GM23338 (cell line): ENCODE results near the gene EDNRB. TPM values are rescaled to one million over a fixed set of nuclear protein-coding genes. Genes with fewer than 3 reads are reported as not detected.

ENCODE experiments used
- ATAC-seq: fragments of 200-7000 bp; cut with Tn5 transposase; 3 replicates; pipeline ENCODE4 v1.9.1; 2020
- DNase-seq: peaks from one replicate; pipeline ENCODE4 v3.0.0-alpha.2; 2015; ENCODE audit warnings: low spot score
- H2AFZ ChIP-seq: fragments of 200-600 bp; sonication (generic); 2 replicates; pipeline ENCODE4 v1.8.0; 2016; ENCODE audit warnings: antibody characterized with exemption, mild to moderate bottlenecking, moderate library complexity
- H3F3A ChIP-seq: fragments of 200-600 bp; sonication (generic); replicated peaks from 2 replicates; pipeline ENCODE4 v1.8.0; 2017; ENCODE audit warnings: antibody characterized with exemption, mixed run types, low read depth
- H3K27ac ChIP-seq: fragments of 200-600 bp; sonication (generic); 2 replicates; pipeline ENCODE4 v1.6.1; 2016; ENCODE audit warnings: low read depth
- H3K27me3 ChIP-seq: fragments of 200-600 bp; sonication (generic); 2 replicates; pipeline ENCODE4 v1.8.0; 2016; ENCODE audit warnings: mild to moderate bottlenecking, mixed run types, moderate library complexity; ENCODE audit not compliant: insufficient read depth
- H3K36me3 ChIP-seq: fragments of 200-600 bp; sonication (generic); 2 replicates; pipeline ENCODE4 v1.8.0; 2016; ENCODE audit warnings: mild to moderate bottlenecking; ENCODE audit not compliant: insufficient read depth
- H3K4me1 ChIP-seq: fragments of 200-600 bp; sonication (generic); 2 replicates; pipeline ENCODE4 v1.8.0; 2016; ENCODE audit warnings: mild to moderate bottlenecking, moderate library complexity; ENCODE audit not compliant: insufficient read depth
- H3K4me2 ChIP-seq: fragments of 200-600 bp; sonication (generic); 2 replicates; pipeline ENCODE4 v1.7.1; 2017; ENCODE audit warnings: mixed run types
- H3K4me3 ChIP-seq: fragments of 200-600 bp; sonication (generic); 2 replicates; pipeline ENCODE4 v1.6.1; 2016; ENCODE audit warnings: mixed run types
- H3K79me2 ChIP-seq: fragments of 200-600 bp; sonication (generic); replicated peaks from 2 replicates; pipeline ENCODE4 v1.8.0; 2017; ENCODE audit warnings: mild to moderate bottlenecking; ENCODE audit not compliant: insufficient read depth
- H3K9me2 ChIP-seq: fragments of 200-600 bp; sonication (generic); 2 replicates; pipeline ENCODE4 v1.8.0; 2017; ENCODE audit not compliant: insufficient read depth
- H4K20me1 ChIP-seq: fragments of 200-600 bp; sonication (generic); replicated peaks from 2 replicates; pipeline ENCODE4 v1.8.0; 2017; ENCODE audit warnings: mild to moderate bottlenecking; ENCODE audit not compliant: insufficient read depth
- H3K27ac Mint-ChIP-seq: 2 replicates; pipeline ENCODE4 v1.8.0; 2020; ENCODE audit warnings: inconsistent platforms, mild to moderate bottlenecking, moderate library complexity, mixed read lengths
- H3K27me3 Mint-ChIP-seq: 3 replicates; pipeline ENCODE4 v1.8.0; 2022; ENCODE audit warnings: low read depth, mild to moderate bottlenecking, moderate library complexity, mixed read lengths, inconsistent platforms; ENCODE audit not compliant: insufficient read depth, poor library complexity
- H3K36me3 Mint-ChIP-seq: 3 replicates; pipeline ENCODE4 v1.8.0; 2021; ENCODE audit warnings: low read depth, mild to moderate bottlenecking, inconsistent platforms, moderate library complexity, mixed read lengths
- H3K4me1 Mint-ChIP-seq: 3 replicates; pipeline ENCODE4 v1.8.0; 2020; ENCODE audit warnings: mild to moderate bottlenecking, inconsistent platforms, mixed read lengths
- H3K4me3 Mint-ChIP-seq: 3 replicates; pipeline ENCODE4 v1.8.0; 2021; ENCODE audit warnings: moderate library complexity, mild to moderate bottlenecking, inconsistent platforms, mixed read lengths
- H3K9me3 Mint-ChIP-seq: 3 replicates; pipeline ENCODE4 v1.8.0; 2020; ENCODE audit warnings: moderate library complexity, mild to moderate bottlenecking, inconsistent platforms, mixed read lengths
- CREB1 ChIP-seq: fragments of 250-450 bp; sonication (Bioruptor Pico); IDR thresholded peaks from 2 replicates; pipeline ENCODE4 v1.5.0; 2020; ENCODE audit warnings: low read depth, mild to moderate bottlenecking, moderate library complexity
- EZH2 ChIP-seq: fragments of 200-600 bp; sonication (generic); IDR thresholded peaks from one replicate; pipeline ENCODE4 v1.8.0; 2017; ENCODE audit warnings: antibody characterized with exemption, mild to moderate bottlenecking, low read depth; ENCODE audit not compliant: unreplicated experiment
- EZH2phosphoT487 ChIP-seq: fragments of 200-600 bp; sonication (generic); IDR thresholded peaks from one replicate; pipeline ENCODE4 v1.8.1; 2018; ENCODE audit warnings: antibody characterized with exemption; ENCODE audit not compliant: unreplicated experiment
- JUNB ChIP-seq: IDR thresholded peaks from one replicate; pipeline ENCODE4 v1.6.1; 2016; ENCODE audit warnings: antibody characterized with exemption; ENCODE audit not compliant: unreplicated experiment
- NANOG ChIP-seq: IDR thresholded peaks from 2 replicates; pipeline ENCODE4 v1.6.1; 2016; ENCODE audit warnings: antibody characterized with exemption, borderline replicate concordance
- POLR2AphosphoS5 ChIP-seq: IDR thresholded peaks from 2 replicates; pipeline ENCODE4 v1.6.1; 2016; ENCODE audit warnings: antibody characterized with exemption, low read depth
- STAT1 ChIP-seq: IDR thresholded peaks from one replicate; pipeline ENCODE4 v1.6.1; 2016; ENCODE audit warnings: antibody characterized with exemption; ENCODE audit not compliant: unreplicated experiment
- ZNF114 ChIP-seq: fragments of 250-450 bp; sonication (Bioruptor Pico); IDR thresholded peaks from 2 replicates; pipeline ENCODE4 v1.5.0; 2020; ENCODE audit warnings: mild to moderate bottlenecking, moderate library complexity
- ZNF331 ChIP-seq: fragments of 250-450 bp; sonication (Bioruptor Pico); IDR thresholded peaks from 2 replicates; pipeline ENCODE4 v1.5.0; 2020; ENCODE audit warnings: low read depth, mild to moderate bottlenecking, moderate library complexity
- polyA plus RNA-seq: library from polyadenylated mRNA; unstranded; fragments of >200 nt; fragmentation: Nextera tagmentation; extraction: Ambion mirVana; gene quantifications from 2 replicates; pipeline ENCODE4 v1.2.1, GENCODE V29; 2016
- total RNA-seq: library from RNA; depleted of rRNA; stranded (reverse); fragments of >200 nt; shearing (Covaris generic); gene quantifications from 2 replicates; pipeline ENCODE4 v1.2.3, GENCODE V29; 2014
- TF ChIP-seq, protein P1 (sequence below), 2 experiments: fragments of 200-600 bp in 1 of 2; sonication (generic) in 1 of 2; conservative IDR thresholded peaks; 2 replicates each; pipeline versions ENCODE4 v1.5.1 to v1.6.1; 2016 to 2017; ENCODE audit warnings: antibody characterized with exemption in 2 of 2, low read depth in 2 of 2, mild to moderate bottlenecking in 2 of 2, moderate library complexity in 1 of 2
- TF ChIP-seq, protein P2 (sequence below): IDR thresholded peaks from one replicate; pipeline ENCODE4 v1.6.1; 2018; ENCODE audit warnings: antibody characterized with exemption; ENCODE audit not compliant: unreplicated experiment
- TF ChIP-seq, protein P3 (sequence below): fragments of 250-450 bp; sonication (Bioruptor Pico); IDR thresholded peaks from 2 replicates; pipeline ENCODE4 v1.5.0; 2020; ENCODE audit warnings: mild to moderate bottlenecking, moderate library complexity
- TF ChIP-seq, protein P4 (sequence below): IDR thresholded peaks from 2 replicates; pipeline ENCODE4 v1.6.1; 2016; ENCODE audit warnings: antibody characterized with exemption

Gene EDNRB
- total and polyA plus RNA-seq, 2 experiments from 2014 or later, result 27.9 to 28.9 TPM

DNA sequence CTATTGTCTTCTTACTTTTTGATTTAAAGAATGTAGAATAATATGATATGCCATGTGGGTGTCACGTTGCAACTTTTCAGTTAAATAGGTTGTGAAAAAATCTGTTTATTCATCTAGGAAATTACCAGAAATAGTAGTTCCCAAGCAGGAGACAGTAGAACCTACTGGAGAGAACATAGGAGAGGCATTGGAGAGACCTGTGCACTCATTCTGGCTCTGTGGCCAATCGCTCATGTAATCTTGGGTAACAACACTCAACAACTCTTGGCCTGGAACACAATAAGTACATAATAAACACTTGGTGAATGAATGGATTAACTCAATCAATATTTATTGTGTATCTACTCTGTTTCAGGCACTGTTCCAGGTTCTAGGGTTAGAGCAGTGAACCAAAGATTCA lies 35.3 kb downstream of the EDNRB start:
- H3K9me3 Mint-ChIP-seq, result no peaks in the 10 kb centered on the region
- Histone ChIP-seq H4K20me1 (no peaks in the 10 kb centered on the region), H3K4me3 (no peak overlapping the region), H3K4me1 (no peaks in the 10 kb centered on the region), H3K79me2 (no peaks in the 10 kb centered on the region), H3K27me3 (no peaks in the 10 kb centered on the region), H3K9me2 (peaks cover 8% of the 10 kb centered on the region; the same call in 1 of the 2 replicates), H2AFZ (peak overlapping the region; percentile 39; the same call in 1 of the 2 replicates), H3K27ac (no peak overlapping the region), H3F3A (no peaks in the 10 kb centered on the region), H3K36me3 (no peaks in the 10 kb centered on the region), H3K4me2 (no peak overlapping the region)
- no peak overlapping the region for H3K4me3 Mint-ChIP-seq
- TF ChIP-seq NANOG, result no peak
- TF ChIP-seq ZNF114, result no peak
- TF ChIP-seq EZH2phosphoT487, result no peak
- TF ChIP-seq JUNB, result no peak
- no peak for TF ChIP-seq STAT1
- TF ChIP-seq POLR2AphosphoS5, result no peak
- TF ChIP-seq, protein P1, sequence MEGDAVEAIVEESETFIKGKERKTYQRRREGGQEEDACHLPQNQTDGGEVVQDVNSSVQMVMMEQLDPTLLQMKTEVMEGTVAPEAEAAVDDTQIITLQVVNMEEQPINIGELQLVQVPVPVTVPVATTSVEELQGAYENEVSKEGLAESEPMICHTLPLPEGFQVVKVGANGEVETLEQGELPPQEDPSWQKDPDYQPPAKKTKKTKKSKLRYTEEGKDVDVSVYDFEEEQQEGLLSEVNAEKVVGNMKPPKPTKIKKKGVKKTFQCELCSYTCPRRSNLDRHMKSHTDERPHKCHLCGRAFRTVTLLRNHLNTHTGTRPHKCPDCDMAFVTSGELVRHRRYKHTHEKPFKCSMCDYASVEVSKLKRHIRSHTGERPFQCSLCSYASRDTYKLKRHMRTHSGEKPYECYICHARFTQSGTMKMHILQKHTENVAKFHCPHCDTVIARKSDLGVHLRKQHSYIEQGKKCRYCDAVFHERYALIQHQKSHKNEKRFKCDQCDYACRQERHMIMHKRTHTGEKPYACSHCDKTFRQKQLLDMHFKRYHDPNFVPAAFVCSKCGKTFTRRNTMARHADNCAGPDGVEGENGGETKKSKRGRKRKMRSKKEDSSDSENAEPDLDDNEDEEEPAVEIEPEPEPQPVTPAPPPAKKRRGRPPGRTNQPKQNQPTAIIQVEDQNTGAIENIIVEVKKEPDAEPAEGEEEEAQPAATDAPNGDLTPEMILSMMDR (conservative IDR thresholded peaks at IDR 0.05; ENCODE audit: low read depth in 2 of 2), result no peak
- no peak for TF ChIP-seq EZH2
- TF ChIP-seq, protein P2, sequence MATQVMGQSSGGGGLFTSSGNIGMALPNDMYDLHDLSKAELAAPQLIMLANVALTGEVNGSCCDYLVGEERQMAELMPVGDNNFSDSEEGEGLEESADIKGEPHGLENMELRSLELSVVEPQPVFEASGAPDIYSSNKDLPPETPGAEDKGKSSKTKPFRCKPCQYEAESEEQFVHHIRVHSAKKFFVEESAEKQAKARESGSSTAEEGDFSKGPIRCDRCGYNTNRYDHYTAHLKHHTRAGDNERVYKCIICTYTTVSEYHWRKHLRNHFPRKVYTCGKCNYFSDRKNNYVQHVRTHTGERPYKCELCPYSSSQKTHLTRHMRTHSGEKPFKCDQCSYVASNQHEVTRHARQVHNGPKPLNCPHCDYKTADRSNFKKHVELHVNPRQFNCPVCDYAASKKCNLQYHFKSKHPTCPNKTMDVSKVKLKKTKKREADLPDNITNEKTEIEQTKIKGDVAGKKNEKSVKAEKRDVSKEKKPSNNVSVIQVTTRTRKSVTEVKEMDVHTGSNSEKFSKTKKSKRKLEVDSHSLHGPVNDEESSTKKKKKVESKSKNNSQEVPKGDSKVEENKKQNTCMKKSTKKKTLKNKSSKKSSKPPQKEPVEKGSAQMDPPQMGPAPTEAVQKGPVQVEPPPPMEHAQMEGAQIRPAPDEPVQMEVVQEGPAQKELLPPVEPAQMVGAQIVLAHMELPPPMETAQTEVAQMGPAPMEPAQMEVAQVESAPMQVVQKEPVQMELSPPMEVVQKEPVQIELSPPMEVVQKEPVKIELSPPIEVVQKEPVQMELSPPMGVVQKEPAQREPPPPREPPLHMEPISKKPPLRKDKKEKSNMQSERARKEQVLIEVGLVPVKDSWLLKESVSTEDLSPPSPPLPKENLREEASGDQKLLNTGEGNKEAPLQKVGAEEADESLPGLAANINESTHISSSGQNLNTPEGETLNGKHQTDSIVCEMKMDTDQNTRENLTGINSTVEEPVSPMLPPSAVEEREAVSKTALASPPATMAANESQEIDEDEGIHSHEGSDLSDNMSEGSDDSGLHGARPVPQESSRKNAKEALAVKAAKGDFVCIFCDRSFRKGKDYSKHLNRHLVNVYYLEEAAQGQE, result no peak
- TF ChIP-seq, protein P3, sequence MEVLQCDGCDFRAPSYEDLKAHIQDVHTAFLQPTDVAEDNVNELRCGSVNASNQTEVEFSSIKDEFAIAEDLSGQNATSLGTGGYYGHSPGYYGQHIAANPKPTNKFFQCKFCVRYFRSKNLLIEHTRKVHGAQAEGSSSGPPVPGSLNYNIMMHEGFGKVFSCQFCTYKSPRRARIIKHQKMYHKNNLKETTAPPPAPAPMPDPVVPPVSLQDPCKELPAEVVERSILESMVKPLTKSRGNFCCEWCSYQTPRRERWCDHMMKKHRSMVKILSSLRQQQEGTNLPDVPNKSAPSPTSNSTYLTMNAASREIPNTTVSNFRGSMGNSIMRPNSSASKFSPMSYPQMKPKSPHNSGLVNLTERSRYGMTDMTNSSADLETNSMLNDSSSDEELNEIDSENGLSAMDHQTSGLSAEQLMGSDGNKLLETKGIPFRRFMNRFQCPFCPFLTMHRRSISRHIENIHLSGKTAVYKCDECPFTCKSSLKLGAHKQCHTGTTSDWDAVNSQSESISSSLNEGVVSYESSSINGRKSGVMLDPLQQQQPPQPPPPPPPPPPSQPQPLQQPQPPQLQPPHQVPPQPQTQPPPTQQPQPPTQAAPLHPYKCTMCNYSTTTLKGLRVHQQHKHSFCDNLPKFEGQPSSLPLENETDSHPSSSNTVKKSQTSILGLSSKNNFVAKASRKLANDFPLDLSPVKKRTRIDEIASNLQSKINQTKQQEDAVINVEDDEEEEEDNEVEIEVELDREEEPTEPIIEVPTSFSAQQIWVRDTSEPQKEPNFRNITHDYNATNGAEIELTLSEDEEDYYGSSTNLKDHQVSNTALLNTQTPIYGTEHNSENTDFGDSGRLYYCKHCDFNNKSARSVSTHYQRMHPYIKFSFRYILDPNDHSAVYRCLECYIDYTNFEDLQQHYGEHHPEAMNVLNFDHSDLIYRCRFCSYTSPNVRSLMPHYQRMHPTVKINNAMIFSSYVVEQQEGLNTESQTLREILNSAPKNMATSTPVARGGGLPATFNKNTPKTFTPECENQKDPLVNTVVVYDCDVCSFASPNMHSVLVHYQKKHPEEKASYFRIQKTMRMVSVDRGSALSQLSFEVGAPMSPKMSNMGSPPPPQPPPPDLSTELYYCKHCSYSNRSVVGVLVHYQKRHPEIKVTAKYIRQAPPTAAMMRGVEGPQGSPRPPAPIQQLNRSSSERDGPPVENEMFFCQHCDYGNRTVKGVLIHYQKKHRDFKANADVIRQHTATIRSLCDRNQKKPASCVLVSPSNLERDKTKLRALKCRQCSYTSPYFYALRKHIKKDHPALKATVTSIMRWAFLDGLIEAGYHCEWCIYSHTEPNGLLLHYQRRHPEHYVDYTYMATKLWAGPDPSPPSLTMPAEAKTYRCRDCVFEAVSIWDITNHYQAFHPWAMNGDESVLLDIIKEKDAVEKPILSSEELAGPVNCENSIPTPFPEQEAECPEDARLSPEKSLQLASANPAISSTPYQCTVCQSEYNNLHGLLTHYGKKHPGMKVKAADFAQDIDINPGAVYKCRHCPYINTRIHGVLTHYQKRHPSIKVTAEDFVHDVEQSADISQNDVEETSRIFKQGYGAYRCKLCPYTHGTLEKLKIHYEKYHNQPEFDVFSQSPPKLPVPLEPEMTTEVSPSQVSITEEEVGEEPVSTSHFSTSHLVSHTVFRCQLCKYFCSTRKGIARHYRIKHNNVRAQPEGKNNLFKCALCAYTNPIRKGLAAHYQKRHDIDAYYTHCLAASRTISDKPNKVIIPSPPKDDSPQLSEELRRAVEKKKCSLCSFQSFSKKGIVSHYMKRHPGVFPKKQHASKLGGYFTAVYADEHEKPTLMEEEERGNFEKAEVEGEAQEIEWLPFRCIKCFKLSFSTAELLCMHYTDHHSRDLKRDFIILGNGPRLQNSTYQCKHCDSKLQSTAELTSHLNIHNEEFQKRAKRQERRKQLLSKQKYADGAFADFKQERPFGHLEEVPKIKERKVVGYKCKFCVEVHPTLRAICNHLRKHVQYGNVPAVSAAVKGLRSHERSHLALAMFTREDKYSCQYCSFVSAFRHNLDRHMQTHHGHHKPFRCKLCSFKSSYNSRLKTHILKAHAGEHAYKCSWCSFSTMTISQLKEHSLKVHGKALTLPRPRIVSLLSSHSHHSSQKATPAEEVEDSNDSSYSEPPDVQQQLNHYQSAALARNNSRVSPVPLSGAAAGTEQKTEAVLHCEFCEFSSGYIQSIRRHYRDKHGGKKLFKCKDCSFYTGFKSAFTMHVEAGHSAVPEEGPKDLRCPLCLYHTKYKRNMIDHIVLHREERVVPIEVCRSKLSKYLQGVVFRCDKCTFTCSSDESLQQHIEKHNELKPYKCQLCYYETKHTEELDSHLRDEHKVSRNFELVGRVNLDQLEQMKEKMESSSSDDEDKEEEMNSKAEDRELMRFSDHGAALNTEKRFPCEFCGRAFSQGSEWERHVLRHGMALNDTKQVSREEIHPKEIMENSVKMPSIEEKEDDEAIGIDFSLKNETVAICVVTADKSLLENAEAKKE (CRISPR knock-in tag), result no peak
- TF ChIP-seq ZNF331, result no peak
- TF ChIP-seq CREB1, result no peak
- TF ChIP-seq, protein P4, sequence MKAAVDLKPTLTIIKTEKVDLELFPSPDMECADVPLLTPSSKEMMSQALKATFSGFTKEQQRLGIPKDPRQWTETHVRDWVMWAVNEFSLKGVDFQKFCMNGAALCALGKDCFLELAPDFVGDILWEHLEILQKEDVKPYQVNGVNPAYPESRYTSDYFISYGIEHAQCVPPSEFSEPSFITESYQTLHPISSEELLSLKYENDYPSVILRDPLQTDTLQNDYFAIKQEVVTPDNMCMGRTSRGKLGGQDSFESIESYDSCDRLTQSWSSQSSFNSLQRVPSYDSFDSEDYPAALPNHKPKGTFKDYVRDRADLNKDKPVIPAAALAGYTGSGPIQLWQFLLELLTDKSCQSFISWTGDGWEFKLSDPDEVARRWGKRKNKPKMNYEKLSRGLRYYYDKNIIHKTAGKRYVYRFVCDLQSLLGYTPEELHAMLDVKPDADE, result no peak
- no peaks in the 10 kb centered on the region for H3K27me3 Mint-ChIP-seq
- no peak for DNase-seq
- no peaks in the 10 kb centered on the region; the same call in 1 of the 3 replicates for H3K36me3 Mint-ChIP-seq
- H3K4me1 Mint-ChIP-seq, result peaks cover 8% of the 10 kb centered on the region; the same call in 2 of the 3 replicates
- ATAC-seq, result no peak
- no peak overlapping the region for H3K27ac Mint-ChIP-seq
